WTC11 (cell line): ENCODE data around the gene SPRR5. TPM values are rescaled to one million over a fixed set of nuclear protein-coding genes. Genes with fewer than 3 reads are reported as not detected.

Source experiments
- ATAC-seq: fragments of 200-7000 bp; cut with Tn5 transposase; 2 replicates; pipeline ENCODE4 v1.10.0; 2021; ENCODE audit warnings: mild to moderate bottlenecking, moderate library complexity
- CTCF ChIA-PET: fragments of 300-600 bp; sonication (Branson Sonifier 250); formaldehyde crosslinking; loops from one replicate; lab custom pipeline; 2021; ENCODE audit warnings: antibody characterized with exemption; lab: Charles Lee
- POLR2A ChIA-PET: fragments of 350-600 bp; sonication (Branson Sonifier 250); formaldehyde crosslinking; loops from one replicate; lab custom pipeline; 2021; ENCODE audit warnings: antibody characterized with exemption; lab: Charles Lee
- DNase-seq: peaks from one replicate; pipeline ENCODE4 v3.0.0; 2021; ENCODE audit warnings: low spot score
- H3K27ac Mint-ChIP-seq: 2 replicates; pipeline ENCODE4 v1.8.0; 2021; ENCODE audit warnings: mixed read lengths
- H3K27me3 Mint-ChIP-seq: 2 replicates; pipeline ENCODE4 v1.8.0; 2021; ENCODE audit warnings: low read depth, mild to moderate bottlenecking, moderate library complexity, mixed read lengths
- H3K36me3 Mint-ChIP-seq: 2 replicates; pipeline ENCODE4 v1.8.0; 2021; ENCODE audit warnings: mixed read lengths
- H3K4me1 Mint-ChIP-seq: 2 replicates; pipeline ENCODE4 v1.8.0; 2022; ENCODE audit warnings: mixed read lengths
- H3K4me3 Mint-ChIP-seq: 2 replicates; pipeline ENCODE4 v1.8.0; 2021; ENCODE audit warnings: mild to moderate bottlenecking, moderate library complexity, mixed read lengths
- H3K9me3 Mint-ChIP-seq: 2 replicates; pipeline ENCODE4 v1.8.0; 2021; ENCODE audit warnings: mixed read lengths
- AFF4 ChIP-seq: sonication (generic); formaldehyde crosslinking; IDR thresholded peaks from 2 replicates; pipeline ENCODE4 v1.8.1; 2023; ENCODE audit warnings: mild to moderate bottlenecking, missing genetic modification reagents, borderline replicate concordance
- ATF1 ChIP-seq: sonication (generic); formaldehyde crosslinking; IDR thresholded peaks from 2 replicates; pipeline ENCODE4 v1.8.1; 2023; ENCODE audit warnings: mild to moderate bottlenecking, moderate library complexity, missing genetic modification reagents
- CREM ChIP-seq: sonication (generic); formaldehyde crosslinking; IDR thresholded peaks from 2 replicates; pipeline ENCODE4 v1.8.1; 2022; ENCODE audit warnings: mild to moderate bottlenecking, missing genetic modification reagents, moderate library complexity
- CTCF ChIP-seq: fragments of 200-600 bp; IDR thresholded peaks from 2 replicates; pipeline ENCODE4 v1.8.0; 2022; ENCODE audit warnings: antibody characterized with exemption
- E2F1 ChIP-seq: sonication (generic); formaldehyde crosslinking; IDR thresholded peaks from 2 replicates; pipeline ENCODE4 v1.8.0; 2022; ENCODE audit warnings: mild to moderate bottlenecking, missing genetic modification reagents
- E2F5 ChIP-seq: sonication (generic); formaldehyde crosslinking; IDR thresholded peaks from 2 replicates; pipeline ENCODE4 v1.8.1; 2022; ENCODE audit warnings: mild to moderate bottlenecking, moderate library complexity, missing genetic modification reagents
- GABPB1 ChIP-seq: sonication (generic); formaldehyde crosslinking; IDR thresholded peaks from 2 replicates; pipeline ENCODE4 v1.8.1; 2023; ENCODE audit warnings: mild to moderate bottlenecking, missing genetic modification reagents
- GRHL2 ChIP-seq: fragments of 250-450 bp; sonication (Bioruptor Pico); IDR thresholded peaks from 2 replicates; pipeline ENCODE4 v1.8.0; 2022; ENCODE audit warnings: mild to moderate bottlenecking, moderate library complexity; ENCODE audit not compliant: insufficient replicate concordance, severe bottlenecking
- JUN ChIP-seq: sonication (generic); formaldehyde crosslinking; IDR thresholded peaks from 2 replicates; pipeline ENCODE4 v1.8.0; 2023; ENCODE audit warnings: mild to moderate bottlenecking, missing genetic modification reagents
- NFYB ChIP-seq: sonication (generic); formaldehyde crosslinking; conservative IDR thresholded peaks from 2 replicates; pipeline ENCODE4 v1.8.0; 2022; ENCODE audit warnings: low read depth, missing genetic modification reagents
- NR1H2 ChIP-seq: sonication (generic); formaldehyde crosslinking; IDR thresholded peaks from 2 replicates; pipeline ENCODE4 v1.9.0; 2021; ENCODE audit warnings: mild to moderate bottlenecking, moderate library complexity, missing genetic modification reagents
- PRDM15 ChIP-seq: sonication (generic); formaldehyde crosslinking; IDR thresholded peaks from 2 replicates; pipeline ENCODE4 v1.8.0; 2022; ENCODE audit warnings: missing genetic modification reagents
- PREB ChIP-seq: sonication (generic); formaldehyde crosslinking; IDR thresholded peaks from 2 replicates; pipeline ENCODE4 v1.8.1; 2022; ENCODE audit warnings: mild to moderate bottlenecking, missing genetic modification reagents, moderate library complexity, borderline replicate concordance
- PRRX2 ChIP-seq: fragments of 250-450 bp; sonication (Bioruptor Pico); IDR thresholded peaks from 2 replicates; pipeline ENCODE4 v1.8.0; 2021; ENCODE audit warnings: mild to moderate bottlenecking
- RORB ChIP-seq: fragments of 250-450 bp; sonication (Bioruptor Pico); IDR thresholded peaks from 2 replicates; pipeline ENCODE4 v1.9.0; 2021; ENCODE audit warnings: mild to moderate bottlenecking
- ZNF263 ChIP-seq: sonication (generic); formaldehyde crosslinking; IDR thresholded peaks from 2 replicates; pipeline ENCODE4 v1.8.1; 2022; ENCODE audit warnings: low read depth, mild to moderate bottlenecking, moderate library complexity, missing genetic modification reagents
- ZNF512 ChIP-seq: sonication (generic); formaldehyde crosslinking; IDR thresholded peaks from 2 replicates; pipeline ENCODE4 v1.8.1; 2022; ENCODE audit warnings: missing genetic modification reagents, borderline replicate concordance
- ZNF532 ChIP-seq: fragments of 250-450 bp; sonication (Bioruptor Pico); IDR thresholded peaks from 2 replicates; pipeline ENCODE4 v1.9.0; 2021; ENCODE audit warnings: mild to moderate bottlenecking, borderline replicate concordance
- total RNA-seq: library from RNA; stranded (reverse); gene quantifications from 3 replicates; pipeline ENCODE4 v1.2.3, GENCODE V29; 2021

The SPRR5 gene
- total RNA-seq, 1 experiment from 2014 or later, result not detected

- Mint-ChIP-seq H3K27ac (no peak overlapping the region), H3K4me1 (no peaks in the 10 kb centered on the region; the same call in 1 of the 2 replicates), H3K9me3 (no peaks in the 10 kb centered on the region), H3K27me3 (0 out of 2 replicates have a peak, but pooled peaks cover 5% of the 10 kb centered on the region), H3K36me3 (no peaks in the 10 kb centered on the region), H3K4me3 (no peak overlapping the region)
- CTCF ChIA-PET, result no interaction called here
- POLR2A ChIA-PET, result no interaction called here
- ATAC-seq (no peak), DNase-seq (no peak)
- TF ChIP-seq GABPB1 (CRISPR knock-in tag), result no peak
- TF ChIP-seq PRDM15 (CRISPR knock-in tag), result no peak
- TF ChIP-seq JUN (CRISPR knock-in tag), result no peak
- TF ChIP-seq ATF1 (CRISPR knock-in tag), result no peak
- TF ChIP-seq NR1H2 (CRISPR knock-in tag), result no peak
- no peak for TF ChIP-seq NFYB (CRISPR knock-in tag)
- no peak for TF ChIP-seq PREB
- TF ChIP-seq CTCF, result no peak
- TF ChIP-seq AFF4, result no peak
- no peak for TF ChIP-seq ZNF512
- TF ChIP-seq ZNF263 (CRISPR knock-in tag), result no peak
- no peak for TF ChIP-seq RORB (CRISPR knock-in tag)
- TF ChIP-seq GRHL2, result no peak
- no peak for TF ChIP-seq PRRX2 (CRISPR knock-in tag)
- no peak for TF ChIP-seq E2F5 (CRISPR knock-in tag)
- no peak for TF ChIP-seq CREM (CRISPR knock-in tag)
- TF ChIP-seq ZNF532 (CRISPR knock-in tag), result no peak
- TF ChIP-seq E2F1 (CRISPR knock-in tag), result no peak
Observed at GRCh38 chr1:152972196-152972886, 25.3 kb downstream of the SPRR5 start.
